K562 (cell line): Measurements from ENCODE around the gene EYA4. TPM values are rescaled to one million over a fixed set of nuclear protein-coding genes. Genes with fewer than 3 reads are reported as not detected.

Experiments used
- ATAC-seq: fragments of 200-7000 bp; cut with Tn5 transposase; 3 replicates; pipeline ENCODE4 v1.9.1; 2020; ENCODE audit warnings: moderate library complexity
- BruUV-seq: library from RNA; stranded (reverse); fragments of 400-500 nt; replicated peaks from 2 replicates; lab custom pipeline; 2021; lab: Mats Ljungman, UMichigan
- CTCF ChIA-PET: fragments of 300-600 bp; formaldehyde crosslinking; extraction: SDS; loops from one replicate; lab custom pipeline; 2021; ENCODE audit warnings: low intra/inter-chr PET ratio; lab: Yijun Ruan, JAX
- POLR2A ChIA-PET: fragments of 300-600, 350-650 bp; sonication (Branson Sonifier 250); formaldehyde crosslinking; extraction: SDS; loops from one replicate; lab custom pipeline; 2021; ENCODE audit warnings: antibody characterized with exemption, inconsistent platforms; lab: Yijun Ruan, JAX
- DNase-seq, 4 experiments: peaks; one replicate each; pipeline versions ENCODE4 v3.0.0 to v3.0.0-alpha.2; 2011 to 2018; ENCODE audit warnings: low spot score in 3 of 4, mixed read lengths in 3 of 4; ENCODE audit errors: extremely low read depth in 1 of 4
- FAIRE-seq: peaks from 2 replicates; lab custom pipeline; 2011; peaks lifted over from hg19 to GRCh38; lab: Jason Lieb, UNC
- H2AFZ ChIP-seq: 2 replicates; pipeline ENCODE4 v1.6.0; 2011; ENCODE audit warnings: low read depth, low read length, control low read depth, inconsistent platforms
- H3K27ac ChIP-seq: fragments of 200-600 bp; 3 replicates; pipeline ENCODE4 v1.8.0; 2011; ENCODE audit warnings: low read depth, mild to moderate bottlenecking, control low read depth, inconsistent platforms, low read length, moderate library complexity, mixed read lengths; ENCODE audit errors: extremely low read depth
- H3K27me3 ChIP-seq, 2 experiments: fragments of 300-600 bp in 1 of 2; 2 replicates in 1 of 2; 3 replicates in 1 of 2; pipeline versions ENCODE4 v1.6.0 to v1.8.0; 2011; ENCODE audit warnings: inconsistent platforms in 2 of 2, low read length in 2 of 2, mild to moderate bottlenecking in 1 of 2, mixed read lengths in 1 of 2, moderate library complexity in 1 of 2; ENCODE audit not compliant: control insufficient read depth in 2 of 2, insufficient read depth in 2 of 2
- H3K36me3 ChIP-seq: fragments of 300-600 bp; 3 replicates; pipeline ENCODE4 v1.8.0; 2011; ENCODE audit warnings: mild to moderate bottlenecking, low read length, inconsistent platforms; ENCODE audit not compliant: control insufficient read depth, insufficient read depth
- H3K4me1 ChIP-seq, 2 experiments: fragments of 200-600 bp in 1 of 2; replicated peaks in 1 of 2; 2 replicates in 1 of 2; 3 replicates in 1 of 2; pipeline versions ENCODE4 v1.5.1 to v1.8.0; 2011; ENCODE audit warnings: inconsistent platforms in 2 of 2, low read length in 2 of 2, mild to moderate bottlenecking in 1 of 2, mixed read lengths in 1 of 2, moderate library complexity in 1 of 2; ENCODE audit not compliant: control insufficient read depth in 2 of 2, insufficient read depth in 2 of 2
- H3K4me2 ChIP-seq: 2 replicates; pipeline ENCODE4 v1.6.1; 2011; ENCODE audit warnings: low read length, control low read depth, inconsistent platforms, mixed read lengths; ENCODE audit not compliant: insufficient read depth
- H3K4me3 ChIP-seq: fragments of 200-600 bp; sonication (generic), shearing (Covaris generic); 2 replicates; pipeline ENCODE4 v1.5.1; 2016; ENCODE audit warnings: control low read depth, inconsistent platforms
- H3K79me2 ChIP-seq: fragments of 200-600 bp; 3 replicates; pipeline ENCODE4 v1.8.0; 2011; ENCODE audit warnings: low read length, inconsistent platforms; ENCODE audit not compliant: control insufficient read depth, insufficient read depth
- H3K9ac ChIP-seq, 2 experiments: 2 replicates each; pipeline versions ENCODE4 v1.6.0 to v1.6.1; 2011; ENCODE audit warnings: low read depth in 2 of 2, low read length in 2 of 2, control low read depth in 1 of 2, inconsistent platforms in 1 of 2, mild to moderate bottlenecking in 1 of 2, mixed read lengths in 1 of 2; ENCODE audit not compliant: insufficient read depth in 1 of 2
- H3K9me1 ChIP-seq: one replicate; pipeline ENCODE4 v1.6.0; 2011; ENCODE audit warnings: inconsistent platforms, mild to moderate bottlenecking, low read length, moderate library complexity; ENCODE audit not compliant: control insufficient read depth, insufficient read depth
- H3K9me3 ChIP-seq: replicated peaks from 2 replicates; pipeline ENCODE4 v1.5.1; 2011; ENCODE audit warnings: low read depth, low read length, inconsistent platforms; ENCODE audit not compliant: control insufficient read depth, insufficient read depth
- H4K20me1 ChIP-seq: replicated peaks from 2 replicates; pipeline ENCODE4 v1.6.1; 2011; ENCODE audit warnings: low read length, inconsistent platforms, mixed read lengths; ENCODE audit not compliant: control insufficient read depth, insufficient read depth
- CBFB ChIP-seq: sonication (generic); formaldehyde crosslinking; IDR thresholded peaks from 2 replicates; pipeline ENCODE4 v1.4.0; 2020; ENCODE audit warnings: mild to moderate bottlenecking, missing genetic modification reagents
- MAFG ChIP-seq: fragments of 450-650 bp; conservative IDR thresholded peaks from 2 replicates; pipeline ENCODE4 v1.6.1; 2016; ENCODE audit warnings: missing genetic modification characterization, missing compliant biosample characterization
- WGBS: fragments of 100-300 bp; shearing (Covaris generic); methylation state at CpG from one replicate; pipeline ENCODE4 v1.1.6; 2016; ENCODE audit warnings: low coverage, mixed read lengths; ENCODE audit not compliant: insufficient coverage; ENCODE audit errors: missing lambda C conversion rate; 5-methylcytosine and 5-hydroxymethylcytosine counted together
- in situ Hi-C: fragments of 300-500 bp; cut with MboI; formaldehyde crosslinking; loops from 4 replicates; pipeline ENCODE4 v1.15.0; 2018; ENCODE audit warnings: inconsistent platforms, mixed read lengths
- intact Hi-C: fragments of 100-400 bp; cut with micrococcal nuclease; formaldehyde crosslinking; loops from 2 replicates; pipeline ENCODE4 v1.14.2; 2022
- polyA plus RNA-seq, 8 experiments: library from polyadenylated mRNA; depleted of rRNA in 4 of 8; stranded (reverse) in 5 of 8; unstranded in 3 of 8; fragments of >200 nt; fragmentation: Nextera tagmentation in 2 of 8; fragmentation: Illumina TruSeq in 1 of 8; extraction: Ambion mirVana in 2 of 8; extraction: Trizol in 1 of 8; gene quantifications; 2 replicates each; pipeline versions ENCODE4 v1.2.1 to v1.2.3, GENCODE V29; 2011 to 2014; ENCODE audit warnings: inconsistent platforms in 1 of 8, missing spikeins in 1 of 8
- total RNA-seq, 7 experiments: library from RNA; depleted of rRNA in 6 of 7; stranded (reverse); fragments of >200 nt in 6 of 7; fragmentation: Illumina TruSeq in 2 of 7; extraction: Trizol in 2 of 7; gene quantifications; 2 replicates each; pipeline versions ENCODE4 v1.2.1 to v1.2.3, GENCODE V29; 2011 to 2021; ENCODE audit warnings: low replicate concordance in 1 of 7
- TF ChIP-seq, protein P1 (sequence below): fragments of 200-800 bp; sonication (Bioruptor generic); IDR thresholded peaks from 2 replicates; pipeline ENCODE4 v1.6.1; 2016; ENCODE audit warnings: missing genetic modification characterization, missing compliant biosample characterization

Gene EYA4
- total and polyA plus RNA-seq, 9 of the 15 experiments (the other 6 are each of a cell fraction or from before 2014, with no cell fraction given), result 0.03 to 0.04 TPM; not detected in 7

DNA sequence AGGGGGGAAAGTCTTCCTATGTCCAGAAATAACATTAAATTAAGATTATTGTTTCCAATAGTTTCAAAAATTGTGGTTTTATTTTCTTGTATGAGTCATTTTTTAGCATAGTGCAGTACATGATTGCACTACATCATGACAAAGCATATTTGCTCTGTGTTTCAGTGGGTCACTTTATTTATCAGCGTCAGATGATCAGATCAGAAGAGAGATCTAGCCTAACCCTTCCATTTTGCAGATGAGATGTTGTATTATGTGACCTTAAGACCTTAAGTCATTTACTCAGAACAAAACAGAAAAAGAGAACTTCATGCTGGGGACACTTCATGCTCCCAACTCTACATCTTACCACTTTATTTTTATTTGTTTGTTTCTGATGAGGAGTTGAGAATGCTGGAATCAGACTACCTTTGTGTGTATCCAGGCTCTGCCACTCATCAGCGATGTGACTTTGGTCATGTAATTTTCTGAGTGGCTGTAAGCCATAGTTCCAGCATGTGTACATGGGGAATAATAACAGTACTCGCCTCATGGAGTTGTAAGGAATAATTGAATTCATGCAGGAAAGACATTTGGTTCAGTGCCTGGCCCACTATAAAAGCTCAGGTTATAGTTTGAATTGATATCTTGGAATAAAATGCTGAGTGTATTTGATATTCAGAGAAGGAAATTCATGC lies 13.5 kb downstream of the EYA4 start:
- no peaks in the 10 kb centered on the region for H3K9me1 ChIP-seq
- H4K20me1 ChIP-seq, result no peaks in the 10 kb centered on the region
- H3K79me2 ChIP-seq, result no peaks in the 10 kb centered on the region
- H3K36me3 ChIP-seq, result no peaks in the 10 kb centered on the region
- H3K4me2 ChIP-seq, result no peak overlapping the region
- CTCF ChIA-PET, result interaction anchor here (0.6 kb wide), 1 partner anchor 726 kb away, joined by 5 read pairs; no protein-coding TSS in a partner anchor
- H3K27ac ChIP-seq, result no peak overlapping the region
- TF ChIP-seq CBFB (CRISPR knock-in tag) (no peak), MAFG (tag) (peak; percentile 38)
- TF ChIP-seq, protein P1, sequence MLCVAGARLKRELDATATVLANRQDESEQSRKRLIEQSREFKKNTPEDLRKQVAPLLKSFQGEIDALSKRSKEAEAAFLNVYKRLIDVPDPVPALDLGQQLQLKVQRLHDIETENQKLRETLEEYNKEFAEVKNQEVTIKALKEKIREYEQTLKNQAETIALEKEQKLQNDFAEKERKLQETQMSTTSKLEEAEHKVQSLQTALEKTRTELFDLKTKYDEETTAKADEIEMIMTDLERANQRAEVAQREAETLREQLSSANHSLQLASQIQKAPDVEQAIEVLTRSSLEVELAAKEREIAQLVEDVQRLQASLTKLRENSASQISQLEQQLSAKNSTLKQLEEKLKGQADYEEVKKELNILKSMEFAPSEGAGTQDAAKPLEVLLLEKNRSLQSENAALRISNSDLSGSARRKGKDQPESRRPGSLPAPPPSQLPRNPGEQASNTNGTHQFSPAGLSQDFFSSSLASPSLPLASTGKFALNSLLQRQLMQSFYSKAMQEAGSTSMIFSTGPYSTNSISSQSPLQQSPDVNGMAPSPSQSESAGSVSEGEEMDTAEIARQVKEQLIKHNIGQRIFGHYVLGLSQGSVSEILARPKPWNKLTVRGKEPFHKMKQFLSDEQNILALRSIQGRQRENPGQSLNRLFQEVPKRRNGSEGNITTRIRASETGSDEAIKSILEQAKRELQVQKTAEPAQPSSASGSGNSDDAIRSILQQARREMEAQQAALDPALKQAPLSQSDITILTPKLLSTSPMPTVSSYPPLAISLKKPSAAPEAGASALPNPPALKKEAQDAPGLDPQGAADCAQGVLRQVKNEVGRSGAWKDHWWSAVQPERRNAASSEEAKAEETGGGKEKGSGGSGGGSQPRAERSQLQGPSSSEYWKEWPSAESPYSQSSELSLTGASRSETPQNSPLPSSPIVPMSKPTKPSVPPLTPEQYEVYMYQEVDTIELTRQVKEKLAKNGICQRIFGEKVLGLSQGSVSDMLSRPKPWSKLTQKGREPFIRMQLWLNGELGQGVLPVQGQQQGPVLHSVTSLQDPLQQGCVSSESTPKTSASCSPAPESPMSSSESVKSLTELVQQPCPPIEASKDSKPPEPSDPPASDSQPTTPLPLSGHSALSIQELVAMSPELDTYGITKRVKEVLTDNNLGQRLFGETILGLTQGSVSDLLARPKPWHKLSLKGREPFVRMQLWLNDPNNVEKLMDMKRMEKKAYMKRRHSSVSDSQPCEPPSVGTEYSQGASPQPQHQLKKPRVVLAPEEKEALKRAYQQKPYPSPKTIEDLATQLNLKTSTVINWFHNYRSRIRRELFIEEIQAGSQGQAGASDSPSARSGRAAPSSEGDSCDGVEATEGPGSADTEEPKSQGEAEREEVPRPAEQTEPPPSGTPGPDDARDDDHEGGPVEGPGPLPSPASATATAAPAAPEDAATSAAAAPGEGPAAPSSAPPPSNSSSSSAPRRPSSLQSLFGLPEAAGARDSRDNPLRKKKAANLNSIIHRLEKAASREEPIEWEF, result no peak
- DNase-seq (no peak), ATAC-seq (no peak), FAIRE-seq (no peak)
- no peak overlapping the region for H2AFZ ChIP-seq
- BruUV-seq, result no TSS peak
- no peaks in the 10 kb centered on the region for H3K4me1 ChIP-seq
- no peak overlapping the region for H3K9ac ChIP-seq
- H3K9me3 ChIP-seq, result no peaks in the 10 kb centered on the region
- intact Hi-C loops (no loop called here), in situ Hi-C loops (no loop called here)
- no peaks in the 10 kb centered on the region for H3K27me3 ChIP-seq
- H3K4me3 ChIP-seq, result no peak overlapping the region
- 0% methylated on average over 3 of the region's 3 CpGs for WGBS
- POLR2A ChIA-PET, result no interaction called here
